GM23338 (cell line): ENCODE measurements around the gene ELL3. TPM values are rescaled to one million over a fixed set of nuclear protein-coding genes. Genes with fewer than 3 reads are reported as not detected.
A peak's percentile ranks its signal among the peaks of the same experiment; 100 is the strongest.
"Not testable (repeated sequence)": the region's sequence is repeated elsewhere in the genome, so short reads cannot be mapped to it uniquely, and the experiment has no call there.

Source experiments
- ATAC-seq: fragments of 200-7000 bp; cut with Tn5 transposase; 3 replicates; pipeline ENCODE4 v1.9.1; 2020
- DNase-seq: peaks from one replicate; pipeline ENCODE4 v3.0.0-alpha.2; 2015; ENCODE audit warnings: low spot score
- H2AFZ ChIP-seq: fragments of 200-600 bp; sonication (generic); 2 replicates; pipeline ENCODE4 v1.8.0; 2016; ENCODE audit warnings: antibody characterized with exemption, mild to moderate bottlenecking, moderate library complexity
- H3F3A ChIP-seq: fragments of 200-600 bp; sonication (generic); replicated peaks from 2 replicates; pipeline ENCODE4 v1.8.0; 2017; ENCODE audit warnings: antibody characterized with exemption, mixed run types, low read depth
- H3K27ac ChIP-seq: fragments of 200-600 bp; sonication (generic); 2 replicates; pipeline ENCODE4 v1.6.1; 2016; ENCODE audit warnings: low read depth
- H3K27me3 ChIP-seq: fragments of 200-600 bp; sonication (generic); 2 replicates; pipeline ENCODE4 v1.8.0; 2016; ENCODE audit warnings: mild to moderate bottlenecking, mixed run types, moderate library complexity; ENCODE audit not compliant: insufficient read depth
- H3K36me3 ChIP-seq: fragments of 200-600 bp; sonication (generic); 2 replicates; pipeline ENCODE4 v1.8.0; 2016; ENCODE audit warnings: mild to moderate bottlenecking; ENCODE audit not compliant: insufficient read depth
- H3K4me1 ChIP-seq: fragments of 200-600 bp; sonication (generic); 2 replicates; pipeline ENCODE4 v1.8.0; 2016; ENCODE audit warnings: mild to moderate bottlenecking, moderate library complexity; ENCODE audit not compliant: insufficient read depth
- H3K4me2 ChIP-seq: fragments of 200-600 bp; sonication (generic); 2 replicates; pipeline ENCODE4 v1.7.1; 2017; ENCODE audit warnings: mixed run types
- H3K4me3 ChIP-seq: fragments of 200-600 bp; sonication (generic); 2 replicates; pipeline ENCODE4 v1.6.1; 2016; ENCODE audit warnings: mixed run types
- H3K79me2 ChIP-seq: fragments of 200-600 bp; sonication (generic); replicated peaks from 2 replicates; pipeline ENCODE4 v1.8.0; 2017; ENCODE audit warnings: mild to moderate bottlenecking; ENCODE audit not compliant: insufficient read depth
- H3K9me2 ChIP-seq: fragments of 200-600 bp; sonication (generic); 2 replicates; pipeline ENCODE4 v1.8.0; 2017; ENCODE audit not compliant: insufficient read depth
- H4K20me1 ChIP-seq: fragments of 200-600 bp; sonication (generic); replicated peaks from 2 replicates; pipeline ENCODE4 v1.8.0; 2017; ENCODE audit warnings: mild to moderate bottlenecking; ENCODE audit not compliant: insufficient read depth
- H3K27ac Mint-ChIP-seq: 2 replicates; pipeline ENCODE4 v1.8.0; 2020; ENCODE audit warnings: inconsistent platforms, mild to moderate bottlenecking, moderate library complexity, mixed read lengths
- H3K27me3 Mint-ChIP-seq: 3 replicates; pipeline ENCODE4 v1.8.0; 2022; ENCODE audit warnings: low read depth, mild to moderate bottlenecking, moderate library complexity, mixed read lengths, inconsistent platforms; ENCODE audit not compliant: insufficient read depth, poor library complexity
- H3K36me3 Mint-ChIP-seq: 3 replicates; pipeline ENCODE4 v1.8.0; 2021; ENCODE audit warnings: low read depth, mild to moderate bottlenecking, inconsistent platforms, moderate library complexity, mixed read lengths
- H3K4me1 Mint-ChIP-seq: 3 replicates; pipeline ENCODE4 v1.8.0; 2020; ENCODE audit warnings: mild to moderate bottlenecking, inconsistent platforms, mixed read lengths
- H3K4me3 Mint-ChIP-seq: 3 replicates; pipeline ENCODE4 v1.8.0; 2021; ENCODE audit warnings: moderate library complexity, mild to moderate bottlenecking, inconsistent platforms, mixed read lengths
- H3K9me3 Mint-ChIP-seq: 3 replicates; pipeline ENCODE4 v1.8.0; 2020; ENCODE audit warnings: moderate library complexity, mild to moderate bottlenecking, inconsistent platforms, mixed read lengths
- CREB1 ChIP-seq: fragments of 250-450 bp; sonication (Bioruptor Pico); IDR thresholded peaks from 2 replicates; pipeline ENCODE4 v1.5.0; 2020; ENCODE audit warnings: low read depth, mild to moderate bottlenecking, moderate library complexity
- EZH2 ChIP-seq: fragments of 200-600 bp; sonication (generic); IDR thresholded peaks from one replicate; pipeline ENCODE4 v1.8.0; 2017; ENCODE audit warnings: antibody characterized with exemption, mild to moderate bottlenecking, low read depth; ENCODE audit not compliant: unreplicated experiment
- NANOG ChIP-seq: IDR thresholded peaks from 2 replicates; pipeline ENCODE4 v1.6.1; 2016; ENCODE audit warnings: antibody characterized with exemption, borderline replicate concordance
- POLR2AphosphoS5 ChIP-seq: IDR thresholded peaks from 2 replicates; pipeline ENCODE4 v1.6.1; 2016; ENCODE audit warnings: antibody characterized with exemption, low read depth
- ZNF331 ChIP-seq: fragments of 250-450 bp; sonication (Bioruptor Pico); IDR thresholded peaks from 2 replicates; pipeline ENCODE4 v1.5.0; 2020; ENCODE audit warnings: low read depth, mild to moderate bottlenecking, moderate library complexity
- long read RNA-seq: library from polyadenylated mRNA; unstranded; transcript quantifications from one replicate; pipeline ENCODE4 v2.0.0, GENCODE V29; 2020; ENCODE audit not compliant: unreplicated experiment
- polyA plus RNA-seq: library from polyadenylated mRNA; unstranded; fragments of >200 nt; fragmentation: Nextera tagmentation; extraction: Ambion mirVana; gene quantifications from 2 replicates; pipeline ENCODE4 v1.2.1, GENCODE V29; 2016
- total RNA-seq: library from RNA; depleted of rRNA; stranded (reverse); fragments of >200 nt; shearing (Covaris generic); gene quantifications from 2 replicates; pipeline ENCODE4 v1.2.3, GENCODE V29; 2014; rRNA removed

The ELL3 gene
- total RNA-seq (13.6 and 19.2 TPM in 2 replicates), polyA plus RNA-seq (12.0 and 14.2 TPM in 2 replicates)
- long read RNA-seq, partial matches to known transcripts = 2 of 8 reads
- long read RNA-seq, other reads (novel, unspliced or antisense) = 3 of 8 reads

GRCh38 chr15:43776718-43777266 is at the start of gene ELL3:
ELL3 (minus strand) TSS chr15:43776966; CDS start chr15:43776901, 65 bp downstream.
- peaks cover 12% of the 10 kb centered on the region for H4K20me1 ChIP-seq
- H3K27me3 ChIP-seq = no peaks in the 10 kb centered on the region
- peak within 1 kb of the TSS; percentile 96 for H3K4me2 ChIP-seq
- peaks cover 17% of the 10 kb centered on the region for H3K4me1 Mint-ChIP-seq
- H3K4me3 Mint-ChIP-seq = peak within 1 kb of the TSS; percentile 82
- H3K36me3 ChIP-seq = peaks cover 15% of the 10 kb centered on the region
- H3K4me3 ChIP-seq = peak within 1 kb of the TSS; percentile 95
- peak within 1 kb of the TSS; percentile 98 for H2AFZ ChIP-seq
- TF ChIP-seq POLR2AphosphoS5 (peak; percentile 79), ZNF331 (CRISPR knock-in tag) (no peak)
- no peaks in the 10 kb centered on the region for H3K9me2 ChIP-seq
- H3K79me2 ChIP-seq = no peaks in the 10 kb centered on the region
- peaks cover 43% of the 10 kb centered on the region for H3F3A ChIP-seq
- H3K36me3 Mint-ChIP-seq = peaks cover 23% of the 10 kb centered on the region
- H3K27me3 Mint-ChIP-seq = peaks cover 19% of the 10 kb centered on the region
- H3K27ac Mint-ChIP-seq = peak within 1 kb of the TSS; percentile 48; the same call in 1 of the 2 replicates
- H3K9me3 Mint-ChIP-seq = no peaks in the 10 kb centered on the region; the same call in 2 of the 3 replicates
- peaks cover 11% of the 10 kb centered on the region for H3K4me1 ChIP-seq
- ATAC-seq (peak; percentile 68), DNase-seq (peak; percentile 80)
- peak within 1 kb of the TSS; percentile 76; the same call in 1 of the 2 replicates for H3K27ac ChIP-seq

GRCh38 chr15:43826029-43826507 is 49.3 kb upstream of the ELL3 start:
- H3K27me3 Mint-ChIP-seq = peaks cover 27% of the 10 kb centered on the region
- peaks cover 4% of the 10 kb centered on the region; the same call in 1 of the 3 replicates for H3K4me1 Mint-ChIP-seq
- ATAC-seq = no peak
- peaks cover 32% of the 10 kb centered on the region for H3K79me2 ChIP-seq
- H4K20me1 ChIP-seq = peaks cover 7% of the 10 kb centered on the region; the same call in 1 of the 2 replicates
- H3K9me2 ChIP-seq = peaks cover 12% of the 10 kb centered on the region
- H3F3A ChIP-seq = peaks cover 14% of the 10 kb centered on the region
- peak overlapping the region; percentile 83; the same call in 2 of the 3 replicates for H3K4me3 Mint-ChIP-seq
- H3K27ac Mint-ChIP-seq = no peak overlapping the region
- no peak for TF ChIP-seq NANOG
- no peak for TF ChIP-seq CREB1
- no peak for TF ChIP-seq EZH2
- TF ChIP-seq ZNF331 (CRISPR knock-in tag) = no peak
- no peaks in the 10 kb centered on the region for H3K4me1 ChIP-seq
- peak overlapping the region; percentile 89 for H3K4me2 ChIP-seq
- peaks cover 15% of the 10 kb centered on the region for H3K27me3 ChIP-seq
- H3K9me3 Mint-ChIP-seq = peaks cover 23% of the 10 kb centered on the region
- H2AFZ ChIP-seq = peak overlapping the region; percentile 83; the same call in 1 of the 2 replicates
- H3K4me3 ChIP-seq = peak overlapping the region; percentile 69
- peaks cover 32% of the 10 kb centered on the region for H3K36me3 Mint-ChIP-seq
- no peak overlapping the region for H3K27ac ChIP-seq
- no peaks in the 10 kb centered on the region; the same call in 1 of the 2 replicates for H3K36me3 ChIP-seq
- no peak for DNase-seq

- H3K9me3 Mint-ChIP-seq = peaks cover 23% of the 10 kb centered on the region
- not testable (repeated sequence) for H2AFZ ChIP-seq, H3K27ac Mint-ChIP-seq, H3K36me3 ChIP-seq, H3K4me1 ChIP-seq, H3K4me3 ChIP-seq, DNase-seq, ATAC-seq, H3K4me3 Mint-ChIP-seq, H3K4me1 Mint-ChIP-seq, H3K27ac ChIP-seq, H3K4me2 ChIP-seq
- H3K36me3 Mint-ChIP-seq = peaks cover 32% of the 10 kb centered on the region
- Histone ChIP-seq H3K27me3 (peaks cover 15% of the 10 kb centered on the region), H4K20me1 (peaks cover 10% of the 10 kb centered on the region), H3K9me2 (peaks cover 12% of the 10 kb centered on the region), H3F3A (peaks cover 14% of the 10 kb centered on the region), H3K79me2 (peaks cover 39% of the 10 kb centered on the region)
- H3K27me3 Mint-ChIP-seq = peaks cover 27% of the 10 kb centered on the region
Measured at GRCh38 chr15:43825305-43825704, 48.5 kb upstream of the ELL3 start.
